ENCODE data around the gene GIGYF2.

GIGYF2 gene

GRCh38 chr2:232873292-232873908 is 176.3 kb downstream of the GIGYF2 start:
- H3K9me3 ChIP-seq (ENCODE audit: control insufficient read depth, low read length), result no peaks in the 10 kb centered on the region
- no peak overlapping the region for H3K27ac ChIP-seq (ENCODE audit: low read depth, low read length, severe bottlenecking)
- H3K4me1 ChIP-seq (ENCODE audit: control insufficient read depth, insufficient read depth, low read length, poor library complexity, severe bottlenecking), result no peaks in the 10 kb centered on the region
- WGBS, 2 experiments (ENCODE audit: insufficient coverage in 2 of 2), result 97 to 98% methylated on average over 10 to 13 of the region's 14 CpGs
- no peaks in the 10 kb centered on the region for H3K36me3 ChIP-seq (ENCODE audit: control insufficient read depth, insufficient read depth, low read length)
- no peak overlapping the region for H3K4me3 ChIP-seq (ENCODE audit: extremely low read depth, insufficient read depth, low read length, poor library complexity, severe bottlenecking)

GRCh38 chr2:232873909-232874641 is 176.9 kb downstream of the GIGYF2 start:
- Histone ChIP-seq H3K4me1 (ENCODE audit: control insufficient read depth, insufficient read depth, low read length, poor library complexity, severe bottlenecking) (no peaks in the 10 kb centered on the region), H3K27ac (ENCODE audit: low read depth, low read length, severe bottlenecking) (no peak overlapping the region), H3K36me3 (ENCODE audit: control insufficient read depth, insufficient read depth, low read length) (no peaks in the 10 kb centered on the region), H3K4me3 (ENCODE audit: extremely low read depth, insufficient read depth, low read length, poor library complexity, severe bottlenecking) (no peak overlapping the region), H3K9me3 (ENCODE audit: control insufficient read depth, low read length) (no peaks in the 10 kb centered on the region)
- 90 to 93% methylated on average over 5 to 6 of the region's 6 CpGs for WGBS, 2 experiments (ENCODE audit: insufficient coverage in 2 of 2)

- H3K4me1 ChIP-seq (ENCODE audit: control insufficient read depth, insufficient read depth, low read length, poor library complexity, severe bottlenecking), result no peaks in the 10 kb centered on the region
- 92 to 95% methylated on average over 13 to 16 of the region's 16 CpGs for WGBS, 2 experiments (ENCODE audit: insufficient coverage in 2 of 2)
- H3K9me3 ChIP-seq (ENCODE audit: control insufficient read depth, low read length), result no peaks in the 10 kb centered on the region
- no peak overlapping the region for H3K4me3 ChIP-seq (ENCODE audit: extremely low read depth, insufficient read depth, low read length, poor library complexity, severe bottlenecking)
- no peaks in the 10 kb centered on the region for H3K36me3 ChIP-seq (ENCODE audit: control insufficient read depth, insufficient read depth, low read length)
- no peak overlapping the region for H3K27ac ChIP-seq (ENCODE audit: low read depth, low read length, severe bottlenecking)
These were observed 177.6 kb downstream of the GIGYF2 start for GRCh38 chr2:232874677-232875223.

GRCh38 chr2:232875256-232876121 is 178.4 kb downstream of the GIGYF2 start:
- no peak overlapping the region for H3K4me3 ChIP-seq (ENCODE audit: extremely low read depth, insufficient read depth, low read length, poor library complexity, severe bottlenecking)
- no peaks in the 10 kb centered on the region for H3K36me3 ChIP-seq (ENCODE audit: control insufficient read depth, insufficient read depth, low read length)
- no peak overlapping the region for H3K27ac ChIP-seq (ENCODE audit: low read depth, low read length, severe bottlenecking)
- no peaks in the 10 kb centered on the region for H3K4me1 ChIP-seq (ENCODE audit: control insufficient read depth, insufficient read depth, low read length, poor library complexity, severe bottlenecking)
- H3K9me3 ChIP-seq (ENCODE audit: control insufficient read depth, low read length), result no peaks in the 10 kb centered on the region
- 30 to 47% methylated on average over 9 to 22 of the region's 37 CpGs for WGBS, 2 experiments (ENCODE audit: insufficient coverage in 2 of 2)

- Histone ChIP-seq H3K4me3 (ENCODE audit: extremely low read depth, insufficient read depth, low read length, poor library complexity, severe bottlenecking) (peak overlapping the region; percentile 28), H3K27ac (ENCODE audit: low read depth, low read length, severe bottlenecking) (no peak overlapping the region), H3K9me3 (ENCODE audit: control insufficient read depth, low read length) (no peaks in the 10 kb centered on the region), H3K36me3 (ENCODE audit: control insufficient read depth, insufficient read depth, low read length) (no peaks in the 10 kb centered on the region), H3K4me1 (ENCODE audit: control insufficient read depth, insufficient read depth, low read length, poor library complexity, severe bottlenecking) (no peaks in the 10 kb centered on the region)
- 1% methylated on average over 89 to 103 of the region's 119 CpGs for WGBS, 2 experiments (ENCODE audit: insufficient coverage in 2 of 2)
These were observed 179.2 kb downstream of the GIGYF2 start for GRCh38 chr2:232876161-232876977.

- H3K27ac ChIP-seq (ENCODE audit: low read depth, low read length, severe bottlenecking), result no peak overlapping the region
- 18 to 20% methylated on average over 8 of the region's 21 CpGs for WGBS, 2 experiments (ENCODE audit: insufficient coverage in 2 of 2)
- H3K4me1 ChIP-seq (ENCODE audit: control insufficient read depth, insufficient read depth, low read length, poor library complexity, severe bottlenecking), result no peaks in the 10 kb centered on the region
- H3K9me3 ChIP-seq (ENCODE audit: control insufficient read depth, low read length), result no peaks in the 10 kb centered on the region
- peak overlapping the region; percentile 28 for H3K4me3 ChIP-seq (ENCODE audit: extremely low read depth, insufficient read depth, low read length, poor library complexity, severe bottlenecking)
- H3K36me3 ChIP-seq (ENCODE audit: control insufficient read depth, insufficient read depth, low read length), result no peaks in the 10 kb centered on the region
These were observed 179.9 kb downstream of the GIGYF2 start for GRCh38 chr2:232876978-232877441.

- no peak overlapping the region for H3K27ac ChIP-seq (ENCODE audit: low read depth, low read length, severe bottlenecking)
- H3K4me3 ChIP-seq (ENCODE audit: extremely low read depth, insufficient read depth, low read length, poor library complexity, severe bottlenecking), result no peak overlapping the region
- 89 to 96% methylated on average over 11 to 13 of the region's 13 CpGs for WGBS, 2 experiments (ENCODE audit: insufficient coverage in 2 of 2)
- no peaks in the 10 kb centered on the region for H3K4me1 ChIP-seq (ENCODE audit: control insufficient read depth, insufficient read depth, low read length, poor library complexity, severe bottlenecking)
- no peaks in the 10 kb centered on the region for H3K9me3 ChIP-seq (ENCODE audit: control insufficient read depth, low read length)
- no peaks in the 10 kb centered on the region for H3K36me3 ChIP-seq (ENCODE audit: control insufficient read depth, insufficient read depth, low read length)
These were observed 180.9 kb downstream of the GIGYF2 start for GRCh38 chr2:232877940-232878511.

GRCh38 chr2:232878855-232879617 is 181.9 kb downstream of the GIGYF2 start:
- 95% methylated on average over 14 to 18 of the region's 20 CpGs for WGBS, 2 experiments (ENCODE audit: insufficient coverage in 2 of 2)
- H3K9me3 ChIP-seq (ENCODE audit: control insufficient read depth, low read length), result no peaks in the 10 kb centered on the region
- no peak overlapping the region for H3K27ac ChIP-seq (ENCODE audit: low read depth, low read length, severe bottlenecking)
- no peak overlapping the region for H3K4me3 ChIP-seq (ENCODE audit: extremely low read depth, insufficient read depth, low read length, poor library complexity, severe bottlenecking)
- H3K4me1 ChIP-seq (ENCODE audit: control insufficient read depth, insufficient read depth, low read length, poor library complexity, severe bottlenecking), result no peaks in the 10 kb centered on the region
- H3K36me3 ChIP-seq (ENCODE audit: control insufficient read depth, insufficient read depth, low read length), result no peaks in the 10 kb centered on the region

- Histone ChIP-seq H3K36me3 (ENCODE audit: control insufficient read depth, insufficient read depth, low read length) (no peaks in the 10 kb centered on the region), H3K4me1 (ENCODE audit: control insufficient read depth, insufficient read depth, low read length, poor library complexity, severe bottlenecking) (no peaks in the 10 kb centered on the region), H3K9me3 (ENCODE audit: control insufficient read depth, low read length) (no peaks in the 10 kb centered on the region), H3K4me3 (ENCODE audit: extremely low read depth, insufficient read depth, low read length, poor library complexity, severe bottlenecking) (no peak overlapping the region), H3K27ac (ENCODE audit: low read depth, low read length, severe bottlenecking) (no peak overlapping the region)
- 90 to 92% methylated on average over 16 to 21 of the region's 21 CpGs for whole genome bisulfite sequencing, 2 experiments (ENCODE audit: insufficient coverage in 2 of 2)
These were observed 182.7 kb downstream of the GIGYF2 start for GRCh38 chr2:232879618-232880494.

Measured in mesodermal cell (in vitro differentiated cells).